GM18505 (cell line): ENCODE data around the gene OR5AP2.
"Not testable (repeated sequence)": the region's sequence is repeated elsewhere in the genome, so short reads cannot be mapped to it uniquely, and the experiment has no call there.

Experiments used
- ATAC-seq: cut with Tn5 transposase; IDR thresholded peaks from one replicate; pipeline ENCODE4 v1.9.1; 2021; ENCODE audit not compliant: unreplicated experiment
- POLR2A ChIP-seq: IDR thresholded peaks from 4 replicates; pipeline ENCODE4 v1.6.1; 2011; ENCODE audit warnings: borderline replicate concordance; ENCODE audit not compliant: insufficient read depth, insufficient read length; ENCODE audit errors: extremely low read depth

OR5AP2 gene

GRCh38 chr11:56642339-56642738 lies at the start of gene OR5AP2:
Gene OR5AP2 (minus strand): TSS chr11:56642439. CDS start chr11:56642439, 0 bp downstream.
- TF ChIP-seq POLR2A = no peak
- ATAC-seq = no peak

GRCh38 chr11:56691179-56691578 lies 48.9 kb upstream of the OR5AP2 start:
- ATAC-seq = not testable (repeated sequence)

- ATAC-seq = no peak
- no peak for TF ChIP-seq POLR2A
Observed at GRCh38 chr11:56688554-56689100, 46.4 kb upstream of the OR5AP2 start.

GRCh38 chr11:56670984-56671383 lies 28.7 kb upstream of the OR5AP2 start:
- ATAC-seq = no peak
- TF ChIP-seq POLR2A = no peak

- ATAC-seq = no peak
- no peak for TF ChIP-seq POLR2A
Observed at GRCh38 chr11:56663386-56663785, 21.1 kb upstream of the OR5AP2 start, which contains the start of gene OR5AR1. Gene OR5AR1 (plus strand): TSS chr11:56663686. CDS start chr11:56663686, 0 bp downstream.

- no peak for ATAC-seq
- TF ChIP-seq POLR2A = no peak
Observed at GRCh38 chr11:56659755-56660154, 17.5 kb upstream of the OR5AP2 start.

- TF ChIP-seq POLR2A = no peak
Observed at GRCh38 chr11:56637500-56637899, 4.7 kb downstream of the OR5AP2 start.

GRCh38 chr11:56636861-56637260 lies 5.4 kb downstream of the OR5AP2 start:
- no peak for ATAC-seq
- TF ChIP-seq POLR2A = no peak

More at GRCh38 chr11:56637500-56637899, 4.7 kb downstream of the OR5AP2 start:
- no peak for ATAC-seq

- TF ChIP-seq POLR2A = no peak
- no peak for ATAC-seq
Observed at GRCh38 chr11:56632329-56632728, 9.9 kb downstream of the OR5AP2 start.

- ATAC-seq = no peak
- TF ChIP-seq POLR2A = no peak
Observed at GRCh38 chr11:56625946-56626345, 16.3 kb downstream of the OR5AP2 start.

- no peak for TF ChIP-seq POLR2A
- ATAC-seq = peak; percentile 53
Observed at GRCh38 chr11:56624661-56625110, 17.6 kb downstream of the OR5AP2 start.

GRCh38 chr11:56611174-56611573 lies 31.1 kb downstream of the OR5AP2 start:
- no peak for ATAC-seq
- no peak for TF ChIP-seq POLR2A

GRCh38 chr11:56592088-56592717 lies 50.0 kb downstream of the OR5AP2 start:
- ATAC-seq = not testable (repeated sequence)
